NCI-H2081 (cell line): Measurements from ENCODE around the gene DISC1.

Source experiments
- DNase-seq, 2 experiments: peaks; one replicate each; lab custom pipeline; 2025; lab: John Stamatoyannopoulos, UW

DISC1 gene

DNA sequence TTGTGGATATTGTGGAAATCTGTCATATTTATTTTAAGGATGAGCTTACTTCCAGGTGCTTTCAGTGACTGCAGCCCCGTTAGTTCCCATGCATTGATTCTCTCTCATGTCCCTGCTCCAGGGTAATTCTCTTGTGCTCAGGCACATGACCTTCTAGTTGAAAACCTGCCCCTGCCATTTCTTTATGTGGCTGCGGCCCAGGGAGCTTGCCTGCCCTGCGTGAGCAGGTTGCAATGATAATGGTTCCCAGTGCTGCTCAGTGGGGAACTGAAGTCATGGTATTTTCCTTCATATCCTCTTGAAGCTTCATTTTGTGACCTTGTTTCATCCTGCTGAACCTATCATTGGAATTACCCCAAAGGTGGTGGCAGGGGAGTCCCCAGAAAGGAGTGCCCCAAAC is 229.8 kb downstream of the DISC1 start:
- DNase-seq = no peak

DNA sequence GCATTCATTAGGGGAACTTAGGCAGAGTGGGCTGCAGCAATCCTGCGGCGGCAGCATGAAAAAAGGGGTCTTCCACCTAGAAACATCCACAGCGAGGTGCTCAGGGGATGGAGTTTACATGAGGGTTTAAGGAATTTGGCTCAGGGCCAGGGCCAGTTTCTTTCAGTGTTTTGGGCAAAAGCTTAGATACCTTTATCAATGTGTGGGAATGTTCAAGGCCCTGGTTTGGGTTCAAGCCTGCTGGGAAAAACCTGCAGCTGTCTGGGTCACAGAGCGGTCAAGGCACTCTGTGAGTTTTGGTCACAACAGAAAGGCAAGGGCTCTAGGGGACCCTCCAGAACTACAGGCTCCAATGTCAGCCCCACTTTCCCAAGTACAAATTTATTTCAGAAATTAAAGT is 230.3 kb downstream of the DISC1 start:
- no peak for DNase-seq

DNA sequence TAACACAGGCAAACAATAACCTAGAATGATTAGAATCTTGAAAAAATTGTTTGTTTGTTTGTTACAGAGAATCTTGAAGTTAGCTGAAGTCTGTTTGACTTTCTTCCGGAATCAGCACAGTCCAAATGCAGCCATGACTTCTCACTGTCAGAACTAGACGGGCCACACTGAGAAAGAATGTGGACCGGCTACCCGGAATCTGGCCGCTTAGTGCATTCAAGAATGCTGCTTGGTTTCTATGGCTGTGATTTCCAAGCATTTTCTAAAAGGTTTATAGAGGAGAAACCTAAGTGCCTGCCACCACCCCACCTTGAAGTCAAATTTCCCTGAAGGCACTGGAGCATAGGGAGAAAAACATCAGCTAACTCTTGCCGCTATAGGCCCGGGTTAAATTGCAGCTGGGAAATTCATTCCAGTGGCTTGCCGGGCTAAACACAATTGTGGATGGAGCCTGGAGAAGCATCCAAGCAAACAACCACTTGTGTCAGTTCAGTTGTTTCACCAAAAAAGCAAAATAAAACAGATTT is 231.1 kb downstream of the DISC1 start:
- no peak for DNase-seq

DNA sequence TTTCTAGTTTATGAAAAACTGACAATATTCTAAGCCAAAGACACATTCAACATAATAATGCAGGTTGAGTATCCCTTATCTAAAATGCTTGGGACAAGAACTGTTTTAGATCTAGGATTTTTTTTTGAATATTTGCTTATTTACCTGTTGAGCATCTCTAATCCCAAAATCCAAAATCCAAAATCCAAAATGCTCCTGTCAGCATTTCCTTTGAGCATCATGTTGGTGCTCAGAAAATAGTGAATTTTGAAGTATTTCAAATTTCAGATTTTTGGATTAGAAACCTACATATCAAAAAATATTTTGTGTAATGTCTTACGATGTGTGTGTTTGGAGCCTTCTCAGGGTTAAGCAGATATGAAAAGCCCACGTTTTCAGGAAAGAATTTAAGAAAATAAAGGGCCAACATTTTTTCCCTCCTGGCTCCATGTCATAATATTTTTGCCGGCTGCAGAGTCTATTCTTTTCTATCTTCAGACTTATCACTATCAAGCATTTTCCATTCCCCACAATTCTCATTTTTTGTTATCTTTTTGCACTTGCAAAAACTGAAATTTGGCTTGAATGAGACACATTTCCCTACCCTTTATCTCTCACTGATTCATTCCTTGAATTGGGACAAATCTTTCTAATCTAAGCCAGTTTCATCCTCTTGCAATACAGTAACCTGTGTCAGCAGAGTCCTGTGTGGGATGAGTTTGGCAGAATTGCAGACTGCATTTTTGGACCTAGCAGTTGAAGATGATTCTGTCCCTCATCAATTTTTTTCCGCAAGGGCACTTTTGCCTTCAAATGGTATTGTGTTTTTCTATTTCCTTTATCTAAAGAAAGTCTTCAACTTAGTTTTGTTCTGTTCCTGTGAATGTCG is 233.9 kb downstream of the DISC1 start:
- DNase-seq = no peak

DNA sequence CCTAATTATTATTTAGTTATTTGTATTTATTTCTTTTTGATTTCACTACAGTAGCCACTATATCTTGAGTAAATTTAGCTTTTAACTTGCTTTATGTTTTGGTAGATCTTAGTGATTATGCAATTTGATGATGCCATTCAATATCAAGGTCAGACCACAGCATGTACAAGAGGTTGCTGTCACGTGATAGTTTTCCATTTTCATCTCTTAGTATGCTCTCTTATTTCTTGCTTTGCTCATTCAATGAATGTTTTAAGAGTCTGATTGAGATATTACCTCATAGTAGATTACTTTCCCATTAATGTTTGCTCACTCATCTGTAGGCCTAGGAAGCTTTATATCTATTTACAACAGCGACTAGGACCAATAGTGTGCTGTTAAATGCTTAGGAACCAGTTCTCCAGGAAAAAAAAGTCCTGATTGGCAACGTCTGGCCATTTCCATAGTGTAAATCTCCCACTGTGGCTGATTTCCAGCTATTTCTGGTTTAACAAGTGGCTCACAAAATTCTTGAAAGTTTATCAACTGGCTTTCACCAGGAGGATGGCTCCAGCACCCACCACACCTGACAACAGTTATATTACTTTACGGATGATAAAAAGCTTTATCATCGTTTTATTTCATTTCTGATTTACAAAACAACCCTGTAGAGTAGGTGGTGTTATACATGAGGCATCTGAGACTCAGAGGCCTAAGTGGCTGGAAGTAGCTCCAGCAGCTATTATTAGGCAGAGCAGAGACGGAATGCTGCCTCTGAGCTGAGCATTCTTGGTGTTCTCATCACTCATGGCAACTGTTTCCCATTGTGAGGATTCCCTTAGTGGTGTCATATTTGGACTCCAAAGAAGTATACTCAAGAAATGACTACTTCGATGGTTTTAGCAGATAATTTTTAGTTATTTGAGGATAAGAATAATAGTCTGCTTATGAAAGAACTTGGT is 235.2 kb downstream of the DISC1 start:
- no peak for DNase-seq

DNA sequence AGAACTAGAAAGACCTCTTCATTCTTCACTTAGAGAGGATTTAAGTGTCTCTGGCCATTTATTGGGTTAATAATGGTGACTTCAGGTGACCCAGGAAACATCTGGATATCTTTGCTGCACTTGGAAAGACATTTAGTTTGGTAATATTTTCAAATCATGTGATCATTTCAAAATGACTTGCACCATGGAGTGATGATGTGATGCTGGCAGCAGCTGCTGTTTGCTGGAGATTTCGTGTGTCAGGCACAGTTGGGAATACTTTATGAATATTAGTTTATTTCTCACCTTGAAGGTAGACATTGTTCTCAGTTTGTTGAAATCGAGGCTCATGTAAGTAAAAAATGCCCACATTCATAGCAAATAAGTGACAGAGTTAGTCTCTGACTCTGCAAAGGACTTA is 236.0 kb downstream of the DISC1 start:
- DNase-seq = no peak

DNA sequence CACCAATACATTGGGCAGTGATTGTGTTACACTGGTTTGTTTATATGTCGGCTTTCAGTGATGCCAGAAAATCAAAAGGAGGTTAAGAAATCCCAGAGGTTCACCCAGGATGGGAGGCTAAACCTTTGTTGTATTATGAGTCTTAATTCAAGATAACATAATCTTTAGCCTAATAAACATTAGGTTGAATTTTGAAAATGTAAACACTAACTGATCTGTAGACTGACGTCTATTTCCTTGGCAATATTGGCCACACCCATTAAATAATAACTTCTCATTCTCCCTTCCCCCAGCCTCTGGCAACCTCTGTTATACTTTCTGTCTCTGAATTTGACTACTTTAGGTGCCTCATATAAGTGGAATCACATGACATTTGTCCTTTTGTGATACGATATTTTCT is 238.7 kb downstream of the DISC1 start:
- DNase-seq = no peak

DNA sequence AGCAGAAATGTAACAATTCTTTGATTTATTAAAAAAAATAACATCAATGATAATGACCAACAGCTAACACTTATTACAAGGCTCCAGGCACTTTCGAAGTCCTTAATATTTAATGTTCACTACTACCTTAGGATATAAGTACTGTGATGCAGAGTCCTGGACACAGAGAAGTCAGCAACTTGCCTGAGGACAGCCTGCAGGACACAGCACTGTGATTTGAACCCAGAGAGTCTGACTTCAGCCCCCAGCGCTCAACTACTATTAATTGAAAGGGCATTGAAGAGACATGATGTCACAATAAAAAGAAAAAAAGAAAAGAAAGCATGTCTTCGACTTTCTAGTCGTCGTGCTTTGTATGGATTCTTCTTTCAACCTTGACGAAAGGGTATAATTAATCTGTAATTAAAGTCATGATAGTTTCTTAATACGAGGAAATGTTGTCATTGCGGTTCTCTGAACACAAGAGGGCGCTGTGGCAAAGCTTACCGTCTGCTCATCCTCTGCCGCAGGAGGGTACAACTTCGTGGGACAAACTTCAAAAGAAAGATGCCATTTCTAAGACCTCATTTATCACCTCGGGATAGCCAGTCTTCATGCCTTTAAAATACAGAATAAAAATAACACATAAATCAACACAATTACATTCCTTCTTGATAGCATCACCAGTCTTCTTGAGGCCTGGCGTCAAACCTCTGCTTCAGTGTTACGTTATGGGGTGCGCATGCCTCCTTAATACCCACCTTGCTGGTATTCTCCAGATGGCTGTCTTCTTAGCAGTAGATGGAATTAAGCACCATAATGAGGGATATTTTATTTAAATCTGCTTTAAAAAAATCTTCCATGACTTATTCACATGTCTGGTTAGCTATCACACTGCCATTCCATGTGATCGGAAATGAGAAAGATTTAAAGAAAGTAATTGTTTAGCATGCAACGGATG is 240.1 kb downstream of the DISC1 start:
- DNase-seq = peak; percentile 34 to 65

DNA sequence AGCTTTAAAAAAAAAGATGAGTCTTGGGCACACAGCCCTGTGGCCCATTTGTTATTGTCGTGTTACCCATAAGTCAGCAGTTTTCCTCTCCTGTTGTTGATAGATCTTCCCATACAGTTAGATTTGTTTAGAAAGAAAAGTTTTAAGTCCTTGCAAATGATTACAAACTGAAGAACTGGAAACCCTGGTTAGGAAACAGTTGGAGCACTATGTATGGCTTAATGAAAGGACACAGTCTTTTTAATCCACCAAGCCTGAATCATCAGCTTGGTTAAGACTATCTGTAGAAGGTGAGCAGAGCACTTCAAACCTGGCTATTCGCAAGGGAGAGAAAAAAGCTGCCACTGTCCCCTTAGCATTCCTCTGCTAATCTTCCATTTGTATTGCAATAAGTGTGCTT is 241.0 kb downstream of the DISC1 start:
- no peak for DNase-seq

DNA sequence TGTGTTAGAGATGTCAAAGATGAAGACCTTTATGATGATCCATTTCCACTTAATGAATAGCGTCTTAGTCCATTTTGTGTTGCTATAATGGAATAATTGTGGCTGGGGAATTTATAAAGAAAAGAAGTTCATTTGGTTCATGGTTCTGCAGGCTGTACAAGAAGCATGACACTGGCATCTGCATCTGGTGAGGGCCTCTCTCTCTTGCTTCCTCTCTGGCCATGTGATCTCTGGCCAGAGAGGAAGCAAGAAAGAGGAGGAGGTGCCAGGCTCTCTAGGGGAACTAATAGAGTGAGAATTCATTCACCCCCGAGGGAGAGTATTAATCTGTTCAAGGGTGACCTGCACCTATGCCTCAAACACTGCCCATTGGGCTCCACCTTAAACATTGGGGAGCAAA is 242.8 kb downstream of the DISC1 start:
- no peak for DNase-seq

DNA sequence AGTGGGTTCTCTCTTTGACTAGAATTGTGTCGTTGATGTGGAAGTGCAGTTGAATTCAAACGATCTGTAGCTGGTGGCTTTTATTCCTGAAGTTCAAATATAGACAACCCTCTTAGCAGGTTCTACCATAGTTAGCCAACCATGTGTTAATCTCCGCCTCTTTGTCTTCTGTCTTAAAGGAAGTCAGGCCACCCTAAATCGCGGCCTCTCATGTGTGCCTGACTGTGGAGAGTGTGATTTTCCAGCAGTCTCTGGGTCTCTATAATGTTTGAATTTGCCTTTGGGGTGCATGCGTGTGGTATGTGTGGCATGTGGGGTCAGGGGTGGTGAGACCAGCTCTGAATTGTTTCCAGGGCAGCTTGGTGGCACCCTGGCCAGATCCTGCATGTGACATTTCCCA is 244.9 kb downstream of the DISC1 start:
- no peak for DNase-seq

DNA sequence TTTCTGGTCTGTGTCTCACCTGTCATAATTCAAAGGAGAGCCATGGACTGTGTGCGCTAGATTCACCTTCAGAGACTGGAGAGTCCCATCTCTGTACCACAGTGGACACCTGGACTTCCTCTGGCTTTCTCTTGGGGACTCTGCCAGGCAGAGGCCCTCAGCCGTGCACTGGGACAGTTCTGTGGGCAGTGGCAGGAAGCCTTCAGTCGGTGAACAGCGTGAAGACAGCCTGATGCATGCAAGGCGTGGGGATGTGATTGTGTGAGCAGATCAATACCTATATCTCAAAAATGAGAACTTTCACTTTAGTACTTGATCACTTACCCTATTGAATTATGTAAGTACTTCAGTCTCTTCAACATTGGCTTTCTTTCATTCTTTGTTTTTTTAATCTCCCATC is 245.3 kb downstream of the DISC1 start:
- no peak for DNase-seq

DNA sequence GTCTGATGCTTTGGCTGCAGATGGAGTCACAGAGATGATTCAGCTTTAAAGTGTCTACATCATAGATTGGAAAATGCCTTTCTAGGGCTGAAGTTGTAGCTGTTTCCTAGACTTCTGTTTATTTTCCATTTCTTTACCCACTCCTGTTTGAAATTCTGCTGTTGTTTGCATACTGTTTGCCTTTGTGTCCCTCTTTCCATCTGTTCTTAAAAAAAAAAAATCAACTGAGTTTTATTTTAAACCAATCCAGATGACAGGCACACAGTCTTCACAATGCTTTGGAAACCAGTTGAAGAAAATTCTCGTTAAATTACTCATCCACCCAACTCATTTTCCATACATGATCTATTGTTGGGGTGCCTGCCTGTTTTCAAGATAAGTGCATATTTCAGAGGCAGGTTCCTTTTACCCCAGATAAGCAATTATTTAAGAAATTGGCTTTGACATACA is 245.9 kb downstream of the DISC1 start:
- DNase-seq = no peak

DNA sequence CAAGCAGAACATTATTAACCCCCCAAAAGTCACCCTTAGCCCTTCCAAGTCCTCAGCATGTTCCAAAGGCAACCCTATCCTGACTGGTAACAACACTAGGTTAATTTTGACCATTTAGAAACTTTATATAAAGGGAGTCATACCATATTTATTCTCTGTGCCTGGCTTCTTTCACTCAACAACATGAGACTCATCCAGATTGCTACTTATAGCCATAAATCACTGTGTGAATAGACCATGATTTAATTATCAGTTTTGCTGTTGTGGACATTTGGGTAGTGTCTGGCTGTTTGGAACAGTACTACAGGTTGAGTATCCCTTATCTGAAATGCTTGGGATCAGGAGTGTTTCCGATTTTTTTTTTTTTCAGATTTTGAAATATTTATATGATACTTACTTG is 252.1 kb downstream of the DISC1 start:
- no peak for DNase-seq

DNA sequence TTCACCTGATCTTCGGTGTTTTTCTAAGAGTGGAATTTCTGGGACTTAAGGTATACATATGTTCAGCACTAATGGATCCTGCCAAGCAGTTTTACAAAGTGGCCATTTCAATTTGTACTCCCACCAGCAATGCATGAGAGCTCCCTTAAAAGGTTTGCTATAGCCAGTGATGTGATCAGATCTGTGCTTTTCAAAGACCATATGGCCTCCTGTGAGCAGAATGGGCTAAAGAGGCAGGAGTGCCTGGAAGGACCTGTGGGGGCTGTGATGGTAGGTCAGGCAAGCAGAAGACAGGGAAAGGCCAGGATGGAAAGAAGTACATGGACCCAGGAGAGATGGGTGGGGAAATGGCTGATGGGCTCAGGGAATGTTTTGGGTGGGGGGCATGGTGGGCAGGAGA is 252.7 kb downstream of the DISC1 start:
- DNase-seq = no peak

DNA sequence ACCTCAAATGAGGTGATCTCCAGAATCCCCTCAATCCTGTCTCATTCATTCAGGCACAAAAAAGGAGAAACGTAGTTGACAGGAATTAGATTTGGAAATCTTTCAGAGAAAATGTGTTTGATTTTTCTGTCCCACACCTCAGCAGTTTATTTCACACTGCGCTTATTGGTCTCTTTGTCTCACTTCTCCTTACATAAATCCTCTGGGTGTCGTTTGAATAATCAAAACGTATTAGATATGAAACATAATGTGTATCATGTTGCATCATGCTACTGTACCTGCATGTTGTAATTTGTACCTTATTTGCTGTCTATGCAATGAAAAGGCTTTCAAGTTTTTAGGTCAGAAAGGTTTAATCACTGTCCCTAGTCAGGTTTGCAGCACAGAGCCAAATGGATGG is 255.7 kb downstream of the DISC1 start:
- no peak for DNase-seq

DNA sequence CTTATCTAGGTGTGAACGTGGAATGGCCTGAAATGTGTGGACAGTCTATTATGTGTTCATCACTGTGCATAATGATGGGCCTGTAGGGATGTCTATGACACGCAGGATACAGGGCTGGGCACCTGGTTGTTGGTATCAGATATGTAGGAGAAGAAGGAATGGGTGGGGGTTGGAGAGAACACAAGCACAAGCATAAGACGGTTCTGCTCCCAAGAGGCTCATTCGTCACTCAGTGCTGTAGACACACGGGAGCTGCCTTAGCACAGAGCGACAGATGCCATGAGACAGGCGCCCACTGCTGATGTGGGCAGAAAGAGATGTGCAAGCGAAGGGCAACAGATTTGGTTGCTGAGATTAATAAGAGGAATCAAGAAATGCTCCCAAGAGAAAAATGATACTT is 256.2 kb downstream of the DISC1 start:
- no peak for DNase-seq

DNA sequence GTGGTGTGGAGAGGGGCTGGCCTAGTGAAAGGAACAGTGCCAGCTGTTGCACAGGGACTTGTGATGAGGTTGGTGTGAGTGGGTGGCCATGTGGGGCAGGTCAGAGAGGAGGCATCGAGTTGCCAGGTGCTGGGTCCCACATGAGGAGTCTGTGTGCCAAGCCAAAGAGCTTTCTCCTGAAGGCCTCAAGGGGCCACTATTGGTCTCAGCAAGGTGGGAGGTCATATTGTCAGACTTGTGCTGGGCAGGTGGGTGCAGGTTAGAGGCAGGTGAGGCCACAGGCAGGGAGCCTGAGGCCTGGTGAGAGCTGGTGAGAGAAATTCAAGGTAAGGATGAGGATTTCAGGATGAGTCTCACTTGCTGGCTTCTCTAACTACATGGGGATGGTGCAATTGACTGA is 256.8 kb downstream of the DISC1 start:
- no peak for DNase-seq

DNA sequence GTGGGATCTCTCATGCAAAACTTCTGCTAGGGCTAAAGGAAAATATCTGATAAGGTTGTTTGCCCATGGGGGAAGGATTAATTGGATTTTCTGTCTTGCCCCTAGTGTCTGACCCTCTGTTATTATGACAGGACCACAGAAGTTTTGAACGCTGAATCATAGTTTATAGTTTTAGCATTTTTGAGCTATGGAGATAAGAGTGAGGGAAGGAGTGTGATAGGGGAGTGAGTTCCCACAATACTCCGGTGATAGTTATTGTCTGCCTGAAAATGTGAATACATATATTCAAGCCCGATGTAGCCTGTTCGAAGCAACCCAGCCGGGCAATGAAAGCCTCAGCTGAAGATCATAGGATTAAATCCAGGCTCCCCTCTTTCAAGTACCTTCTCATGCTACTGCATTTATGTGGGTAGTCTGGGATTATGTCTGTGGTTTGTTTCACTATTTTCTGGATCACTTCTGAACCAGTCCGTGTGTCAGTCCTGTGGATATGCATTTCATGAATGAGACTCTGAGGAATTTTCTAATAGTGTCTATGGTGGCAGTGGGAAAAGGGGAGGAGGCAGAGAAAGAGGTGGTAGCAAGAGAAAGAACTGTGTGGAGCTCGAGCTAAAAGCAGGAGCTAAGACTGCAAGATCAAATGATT is 258.7 kb downstream of the DISC1 start:
- no peak for DNase-seq

DNA sequence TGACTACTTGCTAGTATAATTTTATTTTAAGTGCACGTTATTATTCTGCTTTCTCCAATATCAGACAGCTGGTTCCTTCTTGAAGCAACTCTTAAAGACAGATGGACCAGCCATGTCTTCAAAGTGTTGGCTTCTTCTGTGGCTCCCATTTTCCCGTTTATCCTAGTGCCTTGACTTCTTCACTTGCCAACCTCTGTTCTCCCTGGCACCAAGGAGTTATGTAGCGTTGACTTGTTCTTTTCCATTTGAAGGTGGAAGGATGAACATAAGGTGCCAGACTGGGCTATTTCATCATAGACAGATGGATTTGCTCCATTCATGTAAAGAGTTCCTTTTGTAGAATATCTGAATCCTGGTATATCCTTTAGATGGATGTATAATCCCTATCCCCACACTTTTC is 260.6 kb downstream of the DISC1 start:
- no peak for DNase-seq

DNA sequence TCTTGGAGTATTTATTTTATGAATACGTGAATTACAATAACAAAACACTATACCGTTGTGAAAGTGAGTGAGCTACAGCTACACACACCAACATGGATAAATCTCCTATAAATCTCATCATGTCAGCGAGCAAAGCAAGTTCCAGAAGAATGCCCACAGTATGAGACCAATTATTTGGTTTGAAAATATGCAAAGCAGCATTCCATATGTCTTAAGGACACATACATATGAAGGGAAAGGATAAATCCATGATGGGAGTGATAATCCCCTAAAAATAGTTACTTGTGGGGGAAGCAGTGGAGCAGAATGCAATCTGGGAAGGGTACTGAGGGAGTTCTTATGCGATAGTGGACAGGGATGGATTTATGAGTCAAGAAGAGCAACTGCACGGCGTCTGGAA is 261.3 kb downstream of the DISC1 start:
- DNase-seq = no peak
